Measurements from ENCODE around the gene MARCHF9. TPM values are rescaled to one million over a fixed set of nuclear protein-coding genes. Genes with fewer than 3 reads are reported as not detected.

MARCHF9 gene
- total RNA-seq, 1 experiment from 2014 or later = 19.8 TPM

- no peak for DNase-seq (ENCODE audit: low spot score)
- Histone ChIP-seq H3K27ac (ENCODE audit: low read depth, low read length, poor library complexity, severe bottlenecking) (no peak overlapping the region), H3K27me3 (replicated peaks; ENCODE audit: insufficient read depth, low read depth, low read length, poor library complexity) (peaks cover 17% of the 10 kb centered on the region), H3K9me3 (ENCODE audit: low read depth, low read length, poor library complexity, severe bottlenecking) (no peaks in the 10 kb centered on the region), H3K36me3 (ENCODE audit: insufficient read depth, low read length, poor library complexity, severe bottlenecking) (peaks cover 6% of the 10 kb centered on the region), H3K4me1 (ENCODE audit: insufficient read depth, low read length, poor library complexity, severe bottlenecking) (peaks cover 17% of the 10 kb centered on the region), H3K4me3 (ENCODE audit: low read depth, low read length, poor library complexity, severe bottlenecking) (no peak overlapping the region)
- intact Hi-C loops (cut with micrococcal nuclease; ENCODE audit: unreplicated experiment) = no loop called here
- CTCF ChIA-PET = no interaction called here
- POLR2A ChIA-PET (ENCODE audit: low non-redundant PET) = no interaction called here
- BruUV-seq (replicated peaks) = no TSS peak
- TF ChIP-seq CTCF (conservative IDR thresholded peaks at IDR 0.05; ENCODE audit: low read depth, low read length) (no peak), EZH2 (IDR thresholded peaks at IDR 0.05; ENCODE audit: borderline replicate concordance, low read depth, low read length, poor library complexity, severe bottlenecking) (no peak)
Observed at GRCh38 chr12:57760347-57760982, 5.6 kb downstream of the MARCHF9 start.

GRCh38 chr12:57761391-57761998, 6.6 kb downstream of the MARCHF9 start:
- intact Hi-C loops (cut with micrococcal nuclease; ENCODE audit: unreplicated experiment) = no loop called here
- Histone ChIP-seq H3K4me3 (ENCODE audit: low read depth, low read length, poor library complexity, severe bottlenecking) (no peak overlapping the region), H3K9me3 (ENCODE audit: low read depth, low read length, poor library complexity, severe bottlenecking) (no peaks in the 10 kb centered on the region), H3K27ac (ENCODE audit: low read depth, low read length, poor library complexity, severe bottlenecking) (no peak overlapping the region), H3K36me3 (ENCODE audit: insufficient read depth, low read length, poor library complexity, severe bottlenecking) (peaks cover 6% of the 10 kb centered on the region), H3K4me1 (ENCODE audit: insufficient read depth, low read length, poor library complexity, severe bottlenecking) (peaks cover 20% of the 10 kb centered on the region), H3K27me3 (replicated peaks; ENCODE audit: insufficient read depth, low read depth, low read length, poor library complexity) (peaks cover 27% of the 10 kb centered on the region)
- ChIA-PET POLR2A (ENCODE audit: low non-redundant PET) (no interaction called here), CTCF (no interaction called here)
- no peak for DNase-seq (ENCODE audit: low spot score)
- no peak for TF ChIP-seq EZH2 (IDR thresholded peaks at IDR 0.05; ENCODE audit: borderline replicate concordance, low read depth, low read length, poor library complexity, severe bottlenecking)
- TF ChIP-seq CTCF (conservative IDR thresholded peaks at IDR 0.05; ENCODE audit: low read depth, low read length) = no peak
- BruUV-seq (replicated peaks) = no TSS peak

GRCh38 chr12:57762463-57762862, 7.6 kb downstream of the MARCHF9 start:
- BruUV-seq (replicated peaks) = no TSS peak
- CTCF ChIA-PET = no interaction called here
- no peak for TF ChIP-seq CTCF (conservative IDR thresholded peaks at IDR 0.05; ENCODE audit: low read depth, low read length)
- TF ChIP-seq EZH2 (IDR thresholded peaks at IDR 0.05; ENCODE audit: borderline replicate concordance, low read depth, low read length, poor library complexity, severe bottlenecking) = no peak
- Histone ChIP-seq H3K36me3 (ENCODE audit: insufficient read depth, low read length, poor library complexity, severe bottlenecking) (peaks cover 6% of the 10 kb centered on the region), H3K9me3 (ENCODE audit: low read depth, low read length, poor library complexity, severe bottlenecking) (no peaks in the 10 kb centered on the region), H3K27ac (ENCODE audit: low read depth, low read length, poor library complexity, severe bottlenecking) (no peak overlapping the region), H3K27me3 (replicated peaks; ENCODE audit: insufficient read depth, low read depth, low read length, poor library complexity) (peaks cover 30% of the 10 kb centered on the region), H3K4me3 (ENCODE audit: low read depth, low read length, poor library complexity, severe bottlenecking) (no peak overlapping the region), H3K4me1 (ENCODE audit: insufficient read depth, low read length, poor library complexity, severe bottlenecking) (peaks cover 28% of the 10 kb centered on the region)
- no peak for DNase-seq (ENCODE audit: low spot score)
- intact Hi-C loops (cut with micrococcal nuclease; ENCODE audit: unreplicated experiment) = no loop called here
- POLR2A ChIA-PET (ENCODE audit: low non-redundant PET) = no interaction called here

All from A673 (cell line).